ENCODE results near the gene CACHD1. TPM values are rescaled to one million over a fixed set of nuclear protein-coding genes. Genes with fewer than 3 reads are reported as not detected.

Gene CACHD1
- total and polyA plus RNA-seq, 2 of the 8 experiments (the other 6 are each of a cell fraction or from before 2014, with no cell fraction given): 22.2 to 42.5 TPM

GRCh38 chr1:64539289-64539688 lies 69.4 kb downstream of the CACHD1 start:
- H3K56ac ChIP-seq (replicated peaks; ENCODE audit: insufficient read length, low read depth, low read length): no peak overlapping the region
- no peak overlapping the region for H4K91ac ChIP-seq (replicated peaks; ENCODE audit: insufficient read length, low read length)
- ChIA-PET CTCF (ENCODE audit: partially characterized antibody) (no interaction called here), POLR2A (ENCODE audit: partially characterized antibody) (interaction anchor here (1.0 to 1.9 kb wide), 3 partner anchors 14 to 42 kb away, joined by 3 to 6 read pairs (median 3); no protein-coding TSS in a partner anchor)
- no peak overlapping the region for H2BK120ac ChIP-seq (replicated peaks; ENCODE audit: low read depth, low read length)
- no peak overlapping the region for H3K18ac ChIP-seq (ENCODE audit: extremely low read depth, low read length)
- no peak overlapping the region for H2AK5ac ChIP-seq (ENCODE audit: low read depth, low read length)
- DNase-seq (ENCODE audit: low read depth in 1 of 2, low spot score in 2 of 2): no peak
- H2BK12ac ChIP-seq (ENCODE audit: low read depth, low read length): no peak overlapping the region
- no peak overlapping the region for H3K4me3 ChIP-seq (ENCODE audit: extremely low read depth in 1 of 4, insufficient read depth in 2 of 4, low read depth in 3 of 4, low read length in 4 of 4)
- no peak overlapping the region for H4K8ac ChIP-seq (ENCODE audit: extremely low read depth, insufficient read depth, low read length)
- H3K79me1 ChIP-seq (ENCODE audit: low read depth, low read length): peaks cover 10% of the 10 kb centered on the region
- FAIRE-seq: no peak
- no peak overlapping the region for H4K5ac ChIP-seq (ENCODE audit: insufficient read length, low read depth, low read length)
- H2BK5ac ChIP-seq (ENCODE audit: low read depth, low read length): no peak overlapping the region
- no peak overlapping the region for H3K4me2 ChIP-seq (ENCODE audit: insufficient read depth in 1 of 2, low read depth in 2 of 2, low read length in 2 of 2)
- H2BK20ac ChIP-seq (ENCODE audit: low read length): no peak overlapping the region
- H3K79me2 ChIP-seq (ENCODE audit: control insufficient read depth in 1 of 2, insufficient read depth in 2 of 2, low read length in 2 of 2): peaks cover 0 to 99% of the 10 kb centered on the region in 2 experiments; a peak in 3 of 4 replicates
- H3K36me3 ChIP-seq (ENCODE audit: control insufficient read depth in 2 of 4, insufficient read depth in 4 of 4, low read length in 3 of 4): no peaks in the 10 kb centered on the region
- no peaks in the 10 kb centered on the region for H3K9me3 ChIP-seq (ENCODE audit: insufficient read depth in 2 of 2, low read depth in 1 of 2, low read length in 1 of 2)
- 73% methylated on average over 3 of the region's 3 CpGs; no CpG with 5 or more reads in 1 of the 2 experiments for WGBS, 2 experiments (ENCODE audit: extremely low coverage in 1 of 2, insufficient coverage in 1 of 2, insufficient read length in 1 of 2, insufficient replicate concordance in 2 of 2, low coverage in 1 of 2, low lambda C conversion rate in 2 of 2, missing lambda C conversion rate in 1 of 2)
- no peak overlapping the region for H2AFZ ChIP-seq (ENCODE audit: low read length)
- H3K27me3 ChIP-seq (replicated peaks in 1 of 4; ENCODE audit: control insufficient read depth in 3 of 4, extremely low read depth in 1 of 4, insufficient read depth in 3 of 4, low read length in 3 of 4): no peaks in the 10 kb centered on the region
- H4K20me1 ChIP-seq (replicated peaks in 1 of 2; ENCODE audit: control insufficient read depth in 1 of 2, insufficient read depth in 2 of 2, low read length in 2 of 2): peaks cover 20 to 22% of the 10 kb centered on the region in 2 experiments
- peaks cover 3 to 29% (median 10%) of the 10 kb centered on the region in 4 experiments; a peak in 6 of 7 replicates for H3K4me1 ChIP-seq (replicated peaks in 1 of 4; ENCODE audit: control insufficient read depth in 3 of 4, insufficient read depth in 4 of 4, low read length in 3 of 4)
- no peak overlapping the region for H3K14ac ChIP-seq (ENCODE audit: insufficient read length)
- TF ChIP-seq TBP (IDR thresholded peaks at IDR 0.05; ENCODE audit: low read depth, low read length) (no peak), KDM4A (IDR thresholded peaks at IDR 0.05; ENCODE audit: low read depth, low read length, severe bottlenecking) (no peak), CREB1 (IDR thresholded peaks at IDR 0.05) (no peak), CEBPB (IDR thresholded peaks at IDR 0.05; ENCODE audit: low read depth, low read length) (no peak), JUN (IDR thresholded peaks at IDR 0.05; ENCODE audit: low read depth, low read length) (no peak), BACH1 (IDR thresholded peaks at IDR 0.05; ENCODE audit: low read length) (no peak)
- no peaks in the 10 kb centered on the region for H3K23me2 ChIP-seq (ENCODE audit: low read depth, low read length)
- H2BK15ac ChIP-seq (ENCODE audit: low read length): no peak overlapping the region
- H3K4ac ChIP-seq (replicated peaks; ENCODE audit: insufficient read length, low read depth, low read length): no peak overlapping the region
- H3K23ac ChIP-seq (ENCODE audit: insufficient read length): no peak overlapping the region
- no peak overlapping the region for H3K27ac ChIP-seq (ENCODE audit: low read depth, low read length)
- H3K9ac ChIP-seq (replicated peaks in 1 of 4; ENCODE audit: extremely low read depth in 1 of 4, low read depth in 3 of 4, low read length in 3 of 4): no peak overlapping the region

Data from H1 (cell line).